HCT116 (cell line): ENCODE results near the gene VGF. TPM values are rescaled to one million over a fixed set of nuclear protein-coding genes. Genes with fewer than 3 reads are reported as not detected.

ENCODE experiments used
- ATAC-seq: fragments of 200-7000 bp; cut with Tn5 transposase; 2 replicates; pipeline ENCODE4 v1.9.1; 2020; ENCODE audit warnings: mild to moderate bottlenecking, moderate library complexity
- BruUV-seq: library from RNA; stranded (reverse); fragments of 400-500 nt; replicated peaks from 2 replicates; lab custom pipeline; 2021; lab: Mats Ljungman, UMichigan
- CTCF ChIA-PET: fragments of 300-600 bp; sonication (Branson Sonifier 250); formaldehyde crosslinking; loops from one replicate; lab custom pipeline; 2021; ENCODE audit warnings: antibody characterized with exemption; lab: Charles Lee
- POLR2A ChIA-PET: fragments of 300-600, 350-600 bp; sonication (Branson Sonifier 250); formaldehyde crosslinking; loops from one replicate; lab custom pipeline; 2021; ENCODE audit warnings: antibody characterized with exemption; lab: Charles Lee
- RAD21 ChIA-PET, 2 experiments: fragments of 300-600 bp; sonication (Branson Sonifier 250); formaldehyde crosslinking; loops; one replicate each; lab custom pipeline; 2023; ENCODE audit warnings: low total read pairs in 2 of 2; ENCODE audit not compliant: uncharacterized antibody in 2 of 2, unreplicated experiment in 2 of 2, low non-redundant PET in 1 of 2; lab: Charles Lee
- DNase-seq: peaks from one replicate; pipeline ENCODE4 v3.0.0-alpha.2; 2010; ENCODE audit warnings: low read depth, low spot score
- H2AFZ ChIP-seq: fragments of 200-600 bp; shearing (Covaris generic), sonication (generic); 2 replicates; pipeline ENCODE4 v1.6.1; 2017; ENCODE audit warnings: low read depth, mixed run types, mixed read lengths, antibody characterized with exemption, low read length; ENCODE audit not compliant: poor library complexity, severe bottlenecking
- H3K27ac ChIP-seq: 2 replicates; pipeline ENCODE4 v1.5.1; 2012; ENCODE audit warnings: low read depth, low read length
- H3K27me3 ChIP-seq: fragments of 200-600 bp; sonication (generic); 2 replicates; pipeline ENCODE4 v1.6.1; 2016; ENCODE audit warnings: mixed run types, low read length, mixed read lengths; ENCODE audit not compliant: insufficient read depth
- H3K36me3 ChIP-seq, 2 experiments: fragments of 200-500 bp in 1 of 2; fragments of 200-600 bp in 1 of 2; sonication (Bioruptor generic) in 1 of 2; sonication (generic) in 1 of 2; 2 replicates each; pipeline versions ENCODE4 v1.5.1 to v1.6.1; 2014 to 2016; ENCODE audit warnings: low read length in 2 of 2, inconsistent platforms in 1 of 2, mixed read lengths in 1 of 2, mixed run types in 1 of 2; ENCODE audit not compliant: insufficient read depth in 2 of 2, control insufficient read depth in 1 of 2
- H3K4me1 ChIP-seq, 2 experiments: fragments of 200-600 bp in 1 of 2; sonication (generic) in 1 of 2; 2 replicates each; pipeline versions ENCODE4 v1.5.1 to v1.6.1; 2012 to 2017; ENCODE audit warnings: low read length in 2 of 2, inconsistent platforms in 1 of 2, mild to moderate bottlenecking in 1 of 2, mixed read lengths in 1 of 2, mixed run types in 1 of 2, moderate library complexity in 1 of 2; ENCODE audit not compliant: insufficient read depth in 2 of 2, control insufficient read depth in 1 of 2
- H3K4me2 ChIP-seq: fragments of 200-600 bp; sonication (generic); 2 replicates; pipeline ENCODE4 v1.6.1; 2017; ENCODE audit warnings: mixed run types, low read length, mixed read lengths
- H3K4me3 ChIP-seq, 2 experiments: fragments of 200-600 bp in 1 of 2; sonication (generic) in 1 of 2; replicated peaks in 1 of 2; 2 replicates each; pipeline ENCODE4 v1.5.1; 2011 to 2016; ENCODE audit warnings: low read length in 2 of 2, control low read depth in 1 of 2, low read depth in 1 of 2, mild to moderate bottlenecking in 1 of 2, mixed read lengths in 1 of 2, mixed run types in 1 of 2
- H3K79me2 ChIP-seq: fragments of 200-600 bp; sonication (generic); 2 replicates; pipeline ENCODE4 v1.6.1; 2017; ENCODE audit warnings: mild to moderate bottlenecking, mixed run types, low read length, moderate library complexity, mixed read lengths; ENCODE audit not compliant: insufficient read depth
- H3K9ac ChIP-seq: fragments of 200-600 bp; sonication (generic); 2 replicates; pipeline ENCODE4 v1.6.1; 2016; ENCODE audit warnings: low read length, mixed read lengths
- H3K9me2 ChIP-seq: fragments of 200-600 bp; sonication (generic), shearing (Covaris generic); 2 replicates; pipeline ENCODE4 v1.6.1; 2017; ENCODE audit warnings: mixed run types, mild to moderate bottlenecking, moderate library complexity; ENCODE audit not compliant: insufficient read depth
- H3K9me3 ChIP-seq, 2 experiments: fragments of 200-500 bp in 1 of 2; fragments of 200-600 bp in 1 of 2; sonication (Bioruptor generic) in 1 of 2; sonication (generic) in 1 of 2; 2 replicates each; pipeline ENCODE4 v1.6.1; 2014 to 2017; ENCODE audit warnings: low read length in 2 of 2, mixed read lengths in 2 of 2, inconsistent platforms in 1 of 2, low read depth in 1 of 2, mild to moderate bottlenecking in 1 of 2, mixed run types in 1 of 2, moderate library complexity in 1 of 2; ENCODE audit not compliant: control insufficient read depth in 1 of 2, insufficient read depth in 1 of 2
- H4K20me1 ChIP-seq: fragments of 200-600 bp; sonication (generic), shearing (Covaris generic); 2 replicates; pipeline ENCODE4 v1.6.1; 2017; ENCODE audit warnings: mixed run types, mild to moderate bottlenecking, moderate library complexity; ENCODE audit not compliant: insufficient read depth
- ELF1 ChIP-seq: IDR thresholded peaks from 2 replicates; pipeline ENCODE4 v1.6.1; 2012; ENCODE audit warnings: low read depth, borderline replicate concordance
- JUND ChIP-seq: IDR thresholded peaks from 2 replicates; pipeline ENCODE4 v1.6.1; 2012
- POLR2AphosphoS5 ChIP-seq: IDR thresholded peaks from 2 replicates; pipeline ENCODE4 v1.6.1; 2011; ENCODE audit warnings: mild to moderate bottlenecking, low read depth, low read length, moderate library complexity
- ZFX ChIP-seq: fragments of 450-650 bp; IDR thresholded peaks from 2 replicates; pipeline ENCODE4 v1.6.1; 2017
- intact Hi-C: fragments of 100-400 bp; cut with micrococcal nuclease; formaldehyde crosslinking; loops from 2 replicates; pipeline ENCODE4 v1.10.0; 2022
- total RNA-seq: library from RNA; stranded (reverse); gene quantifications from one replicate; pipeline ENCODE4 v1.2.1, GENCODE V29; 2021; ENCODE audit not compliant: unreplicated experiment
- TF ChIP-seq, protein P1 (sequence below): IDR thresholded peaks from 2 replicates; pipeline ENCODE4 v1.6.1; 2012; ENCODE audit warnings: low read depth

VGF gene
- total RNA-seq, 1 experiment from 2014 or later = 43.2 TPM

DNA sequence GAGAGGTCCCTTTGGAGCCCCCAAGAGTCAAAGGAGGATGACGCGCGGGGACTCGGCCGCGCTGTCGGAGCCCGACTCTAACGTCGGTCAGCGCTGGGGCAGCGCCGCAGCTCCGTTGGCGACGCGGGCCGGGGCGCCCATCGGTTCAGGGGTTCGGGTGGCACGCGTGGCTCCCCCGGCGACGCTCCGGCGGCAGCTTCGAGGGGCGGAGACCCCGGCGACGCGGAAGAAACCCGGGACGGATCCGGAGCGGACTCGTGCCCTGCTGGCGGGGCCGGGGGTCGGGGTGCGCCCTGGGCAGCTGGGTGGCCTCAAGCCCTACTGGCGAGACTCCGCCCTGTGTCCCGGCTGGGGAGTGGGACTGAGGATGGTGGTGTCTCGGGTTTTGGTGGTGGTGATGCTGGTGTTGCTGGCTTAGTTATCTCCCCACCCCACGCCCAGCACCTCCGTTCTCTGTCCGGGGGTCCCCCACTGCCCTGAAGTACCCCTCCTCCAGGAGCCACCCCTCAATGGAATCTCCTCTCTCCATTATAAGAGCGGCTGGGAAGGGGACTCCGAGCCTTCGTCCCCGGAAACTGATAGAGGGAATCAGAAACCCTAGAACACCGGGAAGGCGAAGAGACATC lies 14.9 kb upstream of the VGF start, which contains the start of gene NAT16 (continued):
- no peak for TF ChIP-seq POLR2AphosphoS5

DNA sequence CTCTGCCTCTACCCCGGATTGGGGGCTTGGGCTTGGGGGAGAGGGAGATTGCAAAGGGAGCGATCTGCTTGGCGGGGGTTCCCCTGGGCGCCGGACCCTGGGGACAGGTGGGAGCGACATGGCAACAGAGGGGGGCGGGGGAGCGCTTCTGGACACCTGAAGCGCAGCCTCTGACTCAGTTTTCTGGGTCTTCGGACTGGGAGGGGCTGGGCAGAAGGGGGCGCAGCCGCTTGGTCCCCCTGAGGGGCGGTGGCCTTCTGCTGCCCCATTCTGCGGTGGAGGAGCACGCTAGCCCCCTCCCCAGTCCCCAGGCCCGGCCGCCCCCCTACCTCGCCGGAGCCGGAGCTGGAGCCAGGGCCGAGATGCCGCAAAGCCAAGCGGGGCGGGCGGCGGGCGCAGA lies 14.3 kb upstream of the VGF start:
- Histone ChIP-seq H3K27me3 (no peaks in the 10 kb centered on the region), H3K9ac (no peak overlapping the region), H3K4me3 (no peak overlapping the region), H2AFZ (no peak overlapping the region), H3K36me3 (no peaks in the 10 kb centered on the region), H3K4me1 (peaks cover 6 to 14% of the 10 kb centered on the region in 2 experiments; a peak in 3 of 4 replicates), H3K9me2 (no peaks in the 10 kb centered on the region), H4K20me1 (no peaks in the 10 kb centered on the region), H3K4me2 (no peak overlapping the region), H3K9me3 (no peaks in the 10 kb centered on the region), H3K27ac (no peak overlapping the region), H3K79me2 (no peaks in the 10 kb centered on the region)
- ChIA-PET CTCF (no interaction called here), POLR2A (no interaction called here), RAD21 (no interaction called here)
- intact Hi-C loops = no loop called here
- ATAC-seq (no peak), DNase-seq (no peak)
- BruUV-seq = no TSS peak
- TF ChIP-seq, protein P1, sequence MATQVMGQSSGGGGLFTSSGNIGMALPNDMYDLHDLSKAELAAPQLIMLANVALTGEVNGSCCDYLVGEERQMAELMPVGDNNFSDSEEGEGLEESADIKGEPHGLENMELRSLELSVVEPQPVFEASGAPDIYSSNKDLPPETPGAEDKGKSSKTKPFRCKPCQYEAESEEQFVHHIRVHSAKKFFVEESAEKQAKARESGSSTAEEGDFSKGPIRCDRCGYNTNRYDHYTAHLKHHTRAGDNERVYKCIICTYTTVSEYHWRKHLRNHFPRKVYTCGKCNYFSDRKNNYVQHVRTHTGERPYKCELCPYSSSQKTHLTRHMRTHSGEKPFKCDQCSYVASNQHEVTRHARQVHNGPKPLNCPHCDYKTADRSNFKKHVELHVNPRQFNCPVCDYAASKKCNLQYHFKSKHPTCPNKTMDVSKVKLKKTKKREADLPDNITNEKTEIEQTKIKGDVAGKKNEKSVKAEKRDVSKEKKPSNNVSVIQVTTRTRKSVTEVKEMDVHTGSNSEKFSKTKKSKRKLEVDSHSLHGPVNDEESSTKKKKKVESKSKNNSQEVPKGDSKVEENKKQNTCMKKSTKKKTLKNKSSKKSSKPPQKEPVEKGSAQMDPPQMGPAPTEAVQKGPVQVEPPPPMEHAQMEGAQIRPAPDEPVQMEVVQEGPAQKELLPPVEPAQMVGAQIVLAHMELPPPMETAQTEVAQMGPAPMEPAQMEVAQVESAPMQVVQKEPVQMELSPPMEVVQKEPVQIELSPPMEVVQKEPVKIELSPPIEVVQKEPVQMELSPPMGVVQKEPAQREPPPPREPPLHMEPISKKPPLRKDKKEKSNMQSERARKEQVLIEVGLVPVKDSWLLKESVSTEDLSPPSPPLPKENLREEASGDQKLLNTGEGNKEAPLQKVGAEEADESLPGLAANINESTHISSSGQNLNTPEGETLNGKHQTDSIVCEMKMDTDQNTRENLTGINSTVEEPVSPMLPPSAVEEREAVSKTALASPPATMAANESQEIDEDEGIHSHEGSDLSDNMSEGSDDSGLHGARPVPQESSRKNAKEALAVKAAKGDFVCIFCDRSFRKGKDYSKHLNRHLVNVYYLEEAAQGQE = no peak
- TF ChIP-seq ZFX (no peak), JUND (no peak), ELF1 (no peak)
